NCI-H345 (cell line): ENCODE results near the gene SIM1.

Experiments
- DNase-seq: peaks from one replicate; lab custom pipeline; 2025; lab: John Stamatoyannopoulos, UW

Gene SIM1

DNA sequence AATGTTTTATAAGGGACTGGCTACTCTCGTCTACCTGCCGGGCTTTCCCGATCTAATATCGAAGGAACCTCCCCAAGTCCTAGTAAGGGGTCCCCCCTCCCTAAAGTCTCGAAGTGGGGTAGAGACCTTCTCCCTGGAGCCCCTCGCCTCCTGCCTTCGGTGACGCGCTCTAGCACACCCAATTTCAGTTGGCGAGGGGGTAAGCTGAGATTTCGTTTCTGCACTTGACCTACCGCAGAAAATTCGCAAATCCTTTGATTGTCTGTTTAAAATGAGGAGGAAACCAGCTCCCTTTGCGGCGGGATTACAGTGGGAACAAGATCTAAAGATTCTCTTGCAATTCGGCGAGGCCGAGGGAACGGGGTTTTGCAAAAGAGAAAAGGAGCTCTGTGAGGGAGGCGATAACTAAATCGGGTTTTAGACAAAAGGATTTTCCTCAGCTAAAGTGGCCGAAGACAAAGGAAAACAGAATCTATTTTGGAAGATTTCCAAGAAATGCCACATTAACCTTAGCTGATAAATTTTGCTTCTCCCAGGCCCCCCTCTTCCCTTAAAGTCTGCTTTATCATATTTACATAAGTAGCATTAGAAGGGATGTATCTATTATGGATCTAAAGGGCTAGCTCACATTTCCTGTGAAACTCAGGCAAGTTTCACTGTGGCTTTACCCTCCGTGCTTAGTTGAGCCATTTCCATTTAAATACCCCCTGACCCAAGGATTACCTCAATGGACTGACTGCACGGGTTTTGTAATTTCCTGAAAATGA is 8.4 kb downstream of the SIM1 start:
- DNase-seq = no peak

DNA sequence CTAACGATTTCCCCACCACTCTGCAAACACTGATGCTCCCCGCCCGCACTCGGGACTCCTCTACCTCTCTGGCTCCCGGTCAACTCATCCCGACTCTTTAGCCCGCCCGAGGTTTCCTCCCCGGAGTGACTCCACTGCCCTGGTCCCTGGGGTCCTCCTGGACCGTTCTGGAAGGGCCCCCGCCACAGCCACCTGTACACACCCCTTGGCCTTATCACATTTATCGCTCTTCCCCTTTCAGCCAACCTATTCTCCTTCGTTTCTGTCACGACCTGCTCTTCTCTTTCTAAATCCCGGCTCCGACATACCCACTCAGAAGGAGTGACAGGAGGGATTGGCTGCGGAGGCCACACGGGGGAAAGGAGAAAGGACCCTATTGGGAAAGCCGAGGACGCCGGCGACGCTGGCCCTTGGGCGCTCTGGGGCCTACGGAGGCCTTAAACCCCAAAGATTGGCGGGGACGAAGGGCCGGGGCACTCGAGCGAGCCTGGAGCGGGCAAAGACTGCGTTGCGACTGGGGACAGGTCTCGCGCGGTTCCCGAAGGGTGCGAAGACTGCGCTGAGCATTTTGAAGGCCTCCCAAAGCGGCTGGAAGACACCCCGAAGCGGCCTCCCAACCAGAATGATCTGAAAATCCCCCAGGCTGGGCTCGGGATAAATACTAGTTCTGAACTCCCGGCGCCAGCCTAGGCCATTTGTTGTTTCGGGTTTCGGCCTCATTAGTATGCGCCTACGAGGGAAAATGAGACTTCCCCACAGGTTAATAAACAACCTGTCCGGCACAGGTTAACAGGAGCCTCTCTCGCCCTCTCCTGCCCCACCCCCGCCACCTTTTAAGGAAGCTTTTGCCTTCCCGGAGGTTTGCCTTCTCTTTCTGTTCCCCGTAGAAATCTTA is 9.2 kb downstream of the SIM1 start:
- DNase-seq = no peak

DNA sequence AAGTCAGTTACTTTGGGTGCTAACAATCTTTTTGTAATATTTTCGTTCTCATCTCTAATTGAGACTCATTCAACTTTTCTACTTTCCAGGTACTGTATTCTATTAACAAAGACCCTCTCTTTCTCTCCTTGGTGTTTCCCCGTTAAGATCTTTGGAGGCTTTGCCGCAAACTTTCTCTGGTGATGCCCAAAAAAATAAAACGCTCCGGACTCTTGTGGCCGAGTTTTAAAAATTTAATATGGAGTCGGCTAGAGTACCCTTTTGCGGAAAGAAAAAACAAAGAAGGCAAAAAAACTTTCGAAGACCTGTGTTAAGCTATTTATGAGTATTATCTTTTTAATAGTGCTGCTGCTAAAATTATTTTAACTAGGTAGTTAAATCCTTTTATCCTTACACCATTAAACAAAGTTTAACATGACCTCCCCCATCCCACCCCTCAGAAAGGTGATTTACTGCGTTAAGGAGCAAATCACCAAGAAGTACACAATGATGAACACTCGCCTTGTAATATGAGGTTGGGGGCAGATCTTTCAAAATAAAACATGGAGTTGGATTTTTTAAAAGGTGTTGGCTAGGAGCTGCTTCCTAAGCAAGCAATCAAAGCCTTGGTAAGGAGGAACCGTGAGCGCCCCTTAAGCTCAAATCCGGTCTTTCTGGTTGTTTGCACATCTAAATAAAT is 10.0 kb downstream of the SIM1 start:
- DNase-seq = no peak

DNA sequence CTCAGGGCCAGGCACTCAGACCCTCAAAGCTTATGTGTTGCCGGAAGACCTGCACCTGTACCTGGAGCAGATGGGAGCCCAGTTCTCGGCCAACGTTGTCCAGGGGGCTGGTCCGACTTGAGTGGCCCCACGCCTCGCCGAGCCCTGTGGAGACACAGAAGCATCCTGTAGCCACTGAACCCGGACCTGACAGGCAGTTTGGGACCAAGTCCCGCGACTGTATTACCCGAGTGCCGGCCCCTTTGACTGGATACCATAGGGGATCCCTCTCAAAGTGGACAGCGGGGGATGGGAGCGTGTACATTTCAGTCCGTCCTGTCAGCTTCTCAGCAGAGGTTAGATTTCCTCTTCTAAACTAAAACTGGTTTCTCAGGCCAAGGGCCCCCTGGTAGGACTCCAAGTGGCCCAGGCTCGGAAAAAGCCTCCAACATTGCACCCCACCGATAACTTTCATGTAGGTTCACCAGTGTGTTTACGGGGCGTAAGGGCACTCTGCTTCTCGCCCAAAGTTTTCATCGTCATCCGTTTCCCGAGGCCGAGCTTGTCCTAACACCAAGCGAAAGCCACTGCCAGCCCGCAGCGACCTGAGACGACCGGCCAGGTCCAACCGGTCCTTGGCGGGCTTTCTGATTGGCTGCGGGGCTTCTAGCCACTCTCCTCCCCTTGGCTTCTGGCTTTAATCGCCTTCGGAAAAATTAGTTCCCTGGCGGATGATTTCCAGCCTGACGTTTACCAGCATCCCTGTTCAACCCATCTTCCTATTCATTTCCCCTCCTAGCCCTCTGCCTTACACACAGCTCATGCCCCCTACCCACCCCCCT is 10.8 kb downstream of the SIM1 start:
- no peak for DNase-seq

DNA sequence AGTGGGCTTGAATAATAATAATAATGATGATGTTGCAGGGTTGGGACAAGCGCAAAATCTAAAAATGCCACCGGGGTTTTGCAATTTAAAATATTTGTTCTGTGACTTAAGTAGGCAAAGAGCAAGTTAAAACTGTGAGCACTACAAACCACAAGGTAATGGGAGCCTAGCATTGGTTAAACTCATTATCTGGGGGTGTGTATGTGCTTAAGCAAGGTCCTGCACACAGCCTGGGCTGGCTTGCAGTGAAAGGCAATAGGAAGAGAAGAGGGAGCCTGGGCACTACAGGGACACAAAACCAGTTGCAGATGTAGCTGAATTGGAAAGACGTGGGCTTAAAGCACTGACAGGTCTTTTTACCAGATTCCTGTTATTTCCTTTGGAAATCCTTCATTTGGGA is 11.7 kb downstream of the SIM1 start:
- no peak for DNase-seq

DNA sequence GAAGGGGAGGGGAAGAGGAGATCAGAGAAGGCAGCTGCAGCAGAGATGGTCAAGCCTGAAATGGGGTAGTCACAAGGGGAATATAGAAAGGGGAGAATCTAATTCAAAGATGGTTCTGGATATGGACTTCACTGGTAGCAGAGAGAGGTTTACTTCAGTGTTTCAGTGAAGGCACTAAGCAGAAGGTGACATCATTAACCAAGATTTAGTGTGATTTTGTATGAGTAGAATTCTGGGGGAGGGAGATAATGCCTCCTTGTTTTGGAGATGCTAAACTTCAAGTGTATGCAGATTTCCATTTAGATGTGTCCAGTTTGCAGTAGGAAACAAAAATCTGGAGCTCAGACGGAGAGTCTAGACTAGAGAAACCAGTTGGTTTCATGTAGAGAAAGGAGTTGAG is 13.1 kb downstream of the SIM1 start:
- DNase-seq = no peak

DNA sequence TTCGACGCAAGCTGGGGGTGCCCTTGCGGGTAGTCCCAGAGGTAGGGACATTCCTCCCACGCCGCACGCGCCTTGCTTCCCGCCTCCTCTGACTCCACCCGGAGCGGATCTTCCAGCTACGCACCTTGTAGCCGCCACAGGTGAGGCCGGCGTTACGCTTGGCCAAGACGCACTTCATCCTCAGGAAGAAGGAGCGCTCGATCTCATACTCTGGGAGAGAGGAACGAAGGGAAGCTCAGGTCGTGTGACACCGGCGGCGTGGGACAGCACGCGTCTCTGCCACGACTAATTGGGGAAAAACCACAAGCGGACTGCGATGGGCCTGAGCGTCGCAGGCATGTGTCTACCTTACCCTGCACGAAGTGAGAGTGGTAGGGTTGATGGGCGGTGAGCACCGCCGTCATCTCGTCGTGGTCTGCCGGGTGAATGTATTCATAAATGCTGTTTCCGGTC is 15.5 kb downstream of the SIM1 start:
- DNase-seq = no peak

DNA sequence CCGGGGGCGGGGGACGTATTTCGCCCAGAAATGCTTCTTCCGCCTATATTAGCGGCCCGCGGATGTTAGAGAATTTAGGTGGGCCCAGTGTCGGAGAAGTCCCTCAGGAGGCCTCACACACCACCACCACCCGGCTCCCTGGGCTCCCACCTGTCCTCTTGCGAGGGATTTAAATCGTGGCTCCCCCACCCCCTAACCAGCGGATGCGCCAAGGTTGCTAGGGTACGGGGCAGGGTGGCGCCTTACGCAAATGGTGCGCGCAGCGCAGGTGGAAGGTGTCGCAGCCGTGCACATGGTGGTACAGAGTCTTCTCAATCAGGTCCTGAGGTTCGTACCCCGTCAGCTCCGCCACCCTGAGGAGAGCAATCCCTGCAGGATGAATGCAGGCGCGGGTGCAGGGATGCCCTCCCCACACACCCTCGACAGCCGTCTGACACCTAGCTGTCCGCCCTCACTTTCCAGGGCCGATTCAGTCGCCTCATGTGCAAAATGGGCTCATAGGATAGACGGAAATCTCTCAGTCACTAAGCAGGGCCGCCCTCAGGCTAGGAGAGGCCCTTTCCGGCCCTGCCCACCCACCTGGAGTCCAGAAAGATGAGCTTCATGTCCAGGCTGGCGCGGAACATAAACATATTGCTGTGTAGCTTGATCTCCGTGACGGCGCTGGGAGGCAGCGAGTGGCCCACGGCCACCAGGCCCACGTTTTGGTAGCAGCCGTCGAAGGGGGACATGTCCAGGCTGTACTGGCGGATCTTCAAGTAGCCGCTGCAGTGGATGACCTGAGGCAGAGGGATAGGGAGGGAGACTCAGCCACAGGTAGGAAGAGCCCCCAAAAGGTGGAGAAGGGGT is 16.6 kb downstream of the SIM1 start:
- no peak for DNase-seq

DNA sequence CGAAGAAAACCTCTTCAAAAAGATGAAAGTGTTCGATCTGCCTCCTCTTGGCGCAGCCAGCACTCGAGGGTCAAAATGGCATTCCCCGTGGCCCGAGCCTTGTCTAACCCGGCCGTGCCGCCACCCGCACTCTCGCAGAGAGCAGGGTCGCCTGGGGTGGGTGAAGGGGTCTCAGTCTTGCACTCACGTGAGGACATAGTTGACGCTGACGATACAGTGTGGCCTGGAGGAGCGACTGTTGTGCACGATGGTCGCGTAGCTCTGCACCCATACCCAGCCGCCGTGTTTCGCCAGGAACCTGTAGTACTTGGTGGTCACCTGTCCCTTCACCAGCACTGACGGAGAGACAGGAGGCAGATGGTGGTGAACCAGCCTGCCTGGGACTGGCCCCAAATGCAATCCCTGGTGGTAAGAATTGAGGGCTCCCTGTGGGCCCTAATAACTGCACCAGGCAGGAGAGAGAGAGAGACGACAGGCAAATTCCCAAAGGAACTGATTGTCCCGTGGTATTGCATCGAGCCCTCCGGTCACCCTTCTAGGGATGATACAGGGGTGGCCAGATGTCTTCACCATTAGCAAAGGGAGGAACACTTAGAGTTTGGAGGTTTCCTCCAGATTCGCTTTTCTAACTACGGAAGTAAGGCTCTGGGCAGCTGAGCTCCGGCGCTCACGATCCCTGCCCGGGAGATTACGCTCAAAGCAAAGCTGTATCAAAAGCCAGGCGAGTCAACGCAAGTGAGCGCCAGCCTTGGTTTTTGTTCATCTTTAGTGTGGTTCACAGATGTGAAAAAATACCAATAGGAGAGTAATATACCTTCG is 17.4 kb downstream of the SIM1 start:
- no peak for DNase-seq

DNA sequence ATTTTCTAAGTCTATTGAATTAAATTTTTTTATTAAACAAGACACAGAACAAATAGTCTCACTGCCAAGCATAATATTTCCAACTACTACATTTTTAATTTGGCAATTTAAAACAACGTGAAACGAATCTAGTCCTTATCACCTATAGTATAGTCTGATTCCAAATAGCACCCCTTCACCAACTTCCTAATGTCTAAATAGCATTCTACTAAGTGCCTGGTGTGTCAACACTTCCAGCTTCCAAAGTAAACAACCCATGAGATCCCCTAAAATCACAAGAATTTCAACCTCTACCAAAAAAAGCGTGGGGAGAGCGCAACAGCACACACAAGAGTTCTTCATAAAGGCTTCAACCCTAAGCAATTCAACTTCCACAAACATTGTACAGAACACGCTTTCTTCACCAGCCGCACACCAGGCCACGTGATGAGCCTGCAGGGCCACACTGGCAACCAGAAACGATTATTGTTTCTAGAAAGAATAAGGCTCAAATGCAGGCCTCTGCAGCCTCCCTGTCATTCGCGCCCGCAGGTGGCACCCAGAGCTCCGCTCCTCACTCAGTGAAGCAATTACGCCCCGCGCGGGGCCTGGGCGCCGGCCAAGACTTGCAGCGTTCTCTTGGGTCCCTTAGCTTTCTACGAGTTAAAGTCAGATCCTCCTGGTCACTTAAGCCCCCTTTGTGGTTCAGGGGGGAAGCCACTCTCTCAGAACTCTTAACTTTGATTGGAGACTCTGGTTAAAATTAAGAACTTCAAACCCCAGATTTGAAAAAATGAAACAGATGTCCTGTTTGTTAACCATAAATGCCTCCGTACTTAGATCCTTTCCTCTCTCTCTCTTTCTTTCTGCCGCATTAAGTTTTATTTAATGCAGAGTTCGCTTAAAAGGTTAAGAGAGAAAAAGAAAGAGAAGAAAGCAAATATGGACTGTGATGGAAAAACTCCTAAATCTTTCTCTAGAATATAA is 18.3 kb downstream of the SIM1 start:
- DNase-seq = no peak

DNA sequence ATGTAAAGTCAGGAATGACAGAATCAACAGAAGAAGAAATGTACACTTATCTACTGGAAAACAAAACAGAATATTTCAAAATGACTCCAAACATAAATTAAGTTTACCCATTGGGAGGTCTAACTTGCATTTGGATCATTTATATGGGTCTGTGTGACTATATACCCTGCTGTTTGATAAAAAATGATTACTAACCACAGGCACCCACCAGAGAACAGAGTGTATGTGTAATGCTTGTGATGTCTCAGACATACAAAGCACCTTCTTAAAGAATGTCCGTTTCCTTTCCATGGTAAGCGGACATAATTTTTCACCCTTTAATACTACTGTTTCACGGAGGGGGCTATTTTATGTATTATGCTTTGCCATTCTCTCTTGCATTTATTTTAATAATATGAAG is 19.2 kb downstream of the SIM1 start:
- DNase-seq = no peak

DNA sequence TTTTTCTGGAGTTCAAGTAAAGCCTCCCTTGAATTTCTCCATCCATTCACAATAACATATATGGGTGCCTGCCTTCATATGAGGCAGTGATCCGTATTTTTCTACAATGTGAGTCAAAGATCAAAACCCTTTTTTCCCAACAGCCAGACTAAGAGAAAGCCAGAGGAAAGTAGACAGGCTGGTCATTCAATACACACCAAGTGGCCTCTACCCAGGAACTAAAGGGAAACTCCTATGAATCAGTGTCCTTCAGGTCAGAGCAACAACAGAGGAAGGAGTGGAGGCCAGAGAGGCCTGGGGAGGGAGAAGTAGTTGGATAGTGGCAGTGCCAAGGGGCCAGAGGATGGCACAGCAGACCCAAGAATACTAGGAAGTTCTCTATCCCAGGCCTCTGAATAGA is 23.8 kb downstream of the SIM1 start:
- no peak for DNase-seq

DNA sequence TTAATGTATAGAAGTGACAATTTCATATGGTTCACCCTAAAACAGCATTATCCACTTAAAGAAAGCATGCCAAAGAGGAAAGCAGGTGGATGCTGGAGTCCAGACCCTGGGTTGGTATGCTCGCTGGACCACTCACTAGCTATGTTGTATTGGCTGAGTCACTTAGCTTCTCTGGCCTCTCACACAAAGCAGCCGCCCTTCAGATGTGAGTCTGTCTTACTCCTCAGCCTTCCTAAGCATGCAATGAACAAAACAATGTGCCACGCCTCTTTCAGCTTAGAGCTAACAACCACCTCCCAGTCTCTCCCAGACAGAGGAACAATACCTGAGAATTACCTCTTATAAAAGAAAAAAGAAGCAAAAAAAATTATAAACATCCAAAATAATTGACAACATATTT is 29.4 kb downstream of the SIM1 start:
- no peak for DNase-seq

DNA sequence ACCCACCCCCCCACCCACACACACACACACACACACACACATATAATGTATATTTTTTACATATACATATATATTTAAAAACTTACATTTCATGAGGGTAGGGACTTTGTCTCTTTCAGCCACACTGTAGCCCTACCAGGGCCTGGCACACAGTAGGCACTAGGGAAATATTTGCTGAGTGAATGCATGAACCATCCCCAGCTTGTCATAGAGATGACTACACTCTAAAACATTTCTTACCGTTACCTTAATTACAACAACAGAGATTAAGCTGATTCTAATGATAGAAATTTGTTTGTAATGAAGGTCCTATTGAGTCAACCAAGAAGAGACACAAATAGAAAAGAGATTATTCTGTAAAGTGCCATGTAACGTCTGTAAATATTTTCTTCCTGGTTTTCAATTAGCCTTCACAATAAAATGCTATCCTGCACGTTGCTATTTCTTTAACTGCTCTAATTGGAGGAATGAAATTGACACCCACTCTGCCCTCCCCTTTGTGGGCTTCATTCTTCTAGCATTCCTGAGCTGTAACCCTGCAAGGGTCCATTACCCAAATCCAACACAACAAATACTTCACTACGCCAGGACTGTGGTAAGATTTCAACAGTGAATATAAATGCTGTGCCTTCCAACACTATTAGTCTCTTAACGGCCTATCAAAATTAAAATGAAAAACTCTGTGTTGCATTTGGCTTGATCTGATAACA is 30.8 kb downstream of the SIM1 start:
- no peak for DNase-seq

DNA sequence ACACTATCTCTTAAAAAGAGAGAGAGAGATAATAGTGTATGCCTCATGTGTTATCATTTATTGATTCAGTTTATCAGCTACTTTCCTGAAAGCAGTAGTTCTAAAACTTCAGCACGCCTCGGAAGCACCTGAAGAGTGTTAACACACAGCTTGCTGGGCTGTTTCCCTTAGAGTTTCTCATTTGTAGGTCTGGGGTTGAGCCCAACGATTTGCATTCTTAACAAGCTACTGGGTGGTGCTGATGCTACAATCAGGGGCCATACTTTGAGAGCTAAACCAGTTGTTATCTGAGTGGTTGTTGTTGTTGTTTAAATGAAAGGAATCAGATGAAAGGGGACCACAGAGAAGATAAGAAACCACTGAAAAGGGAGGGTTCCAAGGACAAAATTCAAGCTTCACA is 32.6 kb downstream of the SIM1 start:
- no peak for DNase-seq

DNA sequence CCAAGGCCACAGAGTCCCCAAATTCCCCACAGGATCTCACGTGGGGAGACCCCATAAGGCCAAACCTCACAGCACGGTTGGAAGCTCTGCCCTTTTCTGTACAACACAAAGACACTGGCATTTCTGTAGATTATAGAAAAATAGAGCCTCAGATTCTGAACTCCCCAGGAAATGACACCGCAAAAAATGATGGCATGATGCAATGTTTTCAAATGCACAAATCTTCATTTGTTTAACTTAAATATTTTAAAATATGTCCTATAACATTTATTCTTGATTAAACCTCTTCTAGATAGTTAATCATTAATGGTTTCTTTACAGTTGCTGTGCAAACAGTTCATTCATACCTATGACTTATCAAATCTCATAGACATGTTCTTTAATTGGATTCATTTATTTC is 33.8 kb downstream of the SIM1 start:
- DNase-seq = no peak

DNA sequence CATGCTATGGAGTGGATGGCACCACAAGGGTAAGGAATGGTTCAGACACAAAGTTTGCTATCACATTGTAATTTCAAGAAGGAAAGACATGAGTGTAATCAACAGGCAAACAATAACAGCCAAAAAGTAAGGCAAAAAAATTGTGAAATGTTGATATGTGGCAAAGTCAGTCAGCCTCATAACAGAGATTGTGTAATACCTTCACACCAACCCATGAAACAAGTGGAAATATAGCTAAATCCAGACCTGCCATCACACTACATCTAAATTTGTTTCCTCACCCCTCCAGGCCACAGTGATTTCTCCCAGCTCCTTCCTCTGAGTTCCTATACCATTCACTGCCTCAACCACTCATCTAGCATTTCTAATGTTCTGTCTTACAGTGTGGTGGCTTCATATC is 37.3 kb downstream of the SIM1 start:
- DNase-seq = no peak

DNA sequence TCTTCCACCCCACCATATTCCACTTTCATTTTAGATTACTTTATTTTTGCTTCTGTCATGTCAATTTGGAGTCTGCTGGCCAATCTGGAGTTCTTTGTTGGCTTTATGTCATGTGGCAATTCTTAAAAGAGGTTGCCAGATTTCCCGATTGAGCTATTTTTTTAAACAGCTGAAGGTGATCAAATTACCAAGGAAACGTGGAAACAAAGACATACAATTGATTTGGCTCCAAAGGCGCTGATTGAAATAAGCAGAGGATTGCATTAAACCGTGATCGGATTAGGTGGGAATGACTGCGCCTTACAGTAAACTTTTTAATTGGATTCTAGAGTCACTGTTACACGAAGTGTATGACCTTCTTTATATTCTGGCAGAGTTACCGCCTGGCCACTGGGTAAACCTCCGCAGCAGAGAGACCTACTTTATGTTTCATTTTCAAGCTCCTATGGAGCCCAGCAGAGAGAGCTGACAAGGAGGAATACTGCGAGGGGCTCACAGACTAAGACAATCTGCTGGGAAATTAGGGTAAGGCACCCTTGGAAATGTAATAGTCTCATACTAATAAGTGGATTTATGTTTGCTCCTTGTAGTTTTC is 37.9 kb downstream of the SIM1 start:
- DNase-seq = no peak
